ENCODE data around the gene FGD5.
A peak's percentile ranks its signal among the peaks of the same experiment; 100 is the strongest.

Gene FGD5

DNA sequence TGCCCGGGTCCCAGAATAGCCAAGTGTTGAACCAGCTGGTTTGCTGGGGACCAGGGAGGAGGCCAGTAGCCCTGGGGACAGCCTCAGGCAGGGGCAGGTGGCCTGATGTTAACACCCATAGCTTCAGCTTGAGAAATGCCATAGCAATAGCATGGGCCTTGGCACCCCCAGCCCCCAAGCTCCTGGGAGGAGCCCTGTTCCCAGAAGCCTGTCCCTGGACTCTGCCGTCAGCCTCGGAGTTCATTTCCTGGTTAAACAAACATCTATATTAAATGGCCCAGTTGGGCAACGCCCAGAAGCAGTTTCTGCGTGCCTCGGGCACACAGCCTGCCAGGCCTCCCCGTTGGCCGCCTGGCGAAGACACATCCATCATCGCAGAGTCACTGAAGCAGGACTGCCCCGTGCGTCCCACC lies 58.2 kb downstream of the FGD5 start:
- Histone ChIP-seq H3K27ac (ENCODE audit: insufficient read depth in 1 of 2, low read depth in 1 of 2, low read length in 2 of 2, poor library complexity in 1 of 2, severe bottlenecking in 2 of 2) (no peak overlapping the region), H3K4me3 (ENCODE audit: control insufficient read depth in 1 of 7, extremely low read depth in 1 of 7, insufficient read depth in 4 of 7, low read depth in 2 of 7, low read length in 6 of 7) (no peak overlapping the region), H3K36me3 (ENCODE audit: control insufficient read depth in 4 of 4, insufficient read depth in 4 of 4, low read length in 3 of 4) (peaks cover 0 to 24% (median 6%) of the 10 kb centered on the region in 4 experiments), H3K27me3 (replicated peaks in 2 of 5; ENCODE audit: control insufficient read depth in 4 of 5, insufficient read depth in 5 of 5, low read length in 4 of 5) (no peaks in the 10 kb centered on the region), H3K9me3 (ENCODE audit: control extremely low read depth in 1 of 5, control insufficient read depth in 4 of 5, insufficient read depth in 2 of 5, low read depth in 1 of 5, low read length in 4 of 5) (no peaks in the 10 kb centered on the region), H3K4me1 (ENCODE audit: control extremely low read depth in 1 of 4, control insufficient read depth in 4 of 4, insufficient read depth in 4 of 4, low read length in 3 of 4) (peaks cover 7 to 26% (median 17%) of the 10 kb centered on the region in 4 experiments)
- ChIA-PET POLR2A (no interaction called here), CTCF (no interaction called here)
- no peak for DNase-seq
- WGBS (ENCODE audit: insufficient coverage), result 92% methylated on average over 10 of the region's 12 CpGs

DNA sequence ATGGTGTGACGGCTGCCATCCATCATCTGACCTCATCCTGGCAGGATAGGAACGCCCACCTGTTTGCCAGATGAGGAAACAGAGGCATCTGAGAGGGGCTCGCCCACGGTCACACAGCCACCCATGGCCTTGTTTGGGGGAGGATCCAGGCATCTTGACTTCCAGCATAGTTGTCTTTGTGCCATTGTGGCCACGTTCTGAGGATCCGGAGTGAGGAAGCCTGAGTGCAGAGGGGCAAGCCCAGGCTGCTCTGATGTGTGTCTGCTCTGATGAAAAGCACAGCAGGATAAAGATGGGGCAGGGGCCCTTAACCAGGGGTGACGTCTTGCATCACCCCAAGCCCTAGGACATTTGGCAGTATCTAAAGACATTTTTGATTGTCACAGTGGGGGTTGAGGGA lies 58.7 kb downstream of the FGD5 start:
- no peaks in the 10 kb centered on the region for H3K27me3 ChIP-seq (replicated peaks in 2 of 5; ENCODE audit: control insufficient read depth in 4 of 5, insufficient read depth in 5 of 5, low read length in 4 of 5)
- H3K4me1 ChIP-seq (ENCODE audit: control extremely low read depth in 1 of 4, control insufficient read depth in 4 of 4, insufficient read depth in 4 of 4, low read length in 3 of 4), result peaks cover 7 to 30% (median 19%) of the 10 kb centered on the region in 4 experiments
- no peak overlapping the region for H3K27ac ChIP-seq (ENCODE audit: insufficient read depth in 1 of 2, low read depth in 1 of 2, low read length in 2 of 2, poor library complexity in 1 of 2, severe bottlenecking in 2 of 2)
- WGBS (ENCODE audit: insufficient coverage), result 93% methylated on average over 7 of the region's 7 CpGs
- ChIA-PET CTCF (no interaction called here), POLR2A (interaction anchor here (0.7 kb wide), 1 partner anchor 315 kb away, joined by 3 read pairs; no protein-coding TSS in a partner anchor)
- H3K36me3 ChIP-seq (ENCODE audit: control insufficient read depth in 4 of 4, insufficient read depth in 4 of 4, low read length in 3 of 4), result peaks cover 0 to 23% (median 6%) of the 10 kb centered on the region in 4 experiments
- no peak overlapping the region for H3K4me3 ChIP-seq (ENCODE audit: control insufficient read depth in 1 of 7, extremely low read depth in 1 of 7, insufficient read depth in 4 of 7, low read depth in 2 of 7, low read length in 6 of 7)
- no peak for DNase-seq
- H3K9me3 ChIP-seq (ENCODE audit: control extremely low read depth in 1 of 5, control insufficient read depth in 4 of 5, insufficient read depth in 2 of 5, low read depth in 1 of 5, low read length in 4 of 5), result no peaks in the 10 kb centered on the region

DNA sequence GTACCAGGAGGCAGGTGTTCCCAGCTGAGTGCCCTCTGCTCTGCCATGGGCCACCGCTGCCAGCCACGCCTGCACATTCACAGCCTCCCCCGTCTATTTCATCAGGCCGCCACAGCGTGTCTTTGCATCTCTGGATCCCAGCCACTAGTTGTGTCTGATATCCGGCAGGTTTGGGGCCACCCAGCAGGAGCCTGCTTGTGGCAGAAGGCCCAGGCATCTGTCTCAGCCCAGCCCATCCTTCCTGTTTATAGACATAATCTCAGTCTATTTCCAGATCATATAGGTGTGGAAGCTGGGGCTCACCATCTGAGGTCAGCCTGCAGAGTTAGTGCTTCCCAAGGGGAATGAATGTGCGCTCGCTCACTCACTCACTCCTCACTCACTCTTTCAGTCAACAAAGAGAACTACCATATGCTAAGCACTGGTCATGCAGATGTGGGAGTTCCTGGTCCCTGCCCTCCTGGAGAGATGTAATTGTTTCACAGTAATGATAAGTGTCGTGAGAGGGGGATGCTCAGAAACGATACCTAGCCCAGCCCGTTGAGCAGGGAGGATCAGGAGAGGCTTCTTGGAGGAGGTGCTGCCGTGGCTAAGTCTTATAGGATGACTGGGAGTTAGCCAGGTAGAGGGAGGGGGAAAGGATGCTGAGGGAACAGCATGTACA lies 60.6 kb downstream of the FGD5 start:
- WGBS (ENCODE audit: insufficient coverage), result 99% methylated on average over 6 of the region's 12 CpGs
- H3K4me3 ChIP-seq (ENCODE audit: control insufficient read depth in 1 of 7, extremely low read depth in 1 of 7, insufficient read depth in 4 of 7, low read depth in 2 of 7, low read length in 6 of 7), result no peak overlapping the region
- no peaks in the 10 kb centered on the region for H3K9me3 ChIP-seq (ENCODE audit: control extremely low read depth in 1 of 5, control insufficient read depth in 4 of 5, insufficient read depth in 2 of 5, low read depth in 1 of 5, low read length in 4 of 5)
- H3K27me3 ChIP-seq (replicated peaks in 2 of 5; ENCODE audit: control insufficient read depth in 4 of 5, insufficient read depth in 5 of 5, low read length in 4 of 5), result no peaks in the 10 kb centered on the region
- DNase-seq, result peak in 2 of 3 donors; percentile 11 to 14
- ChIA-PET CTCF (no interaction called here), POLR2A (no interaction called here)
- H3K4me1 ChIP-seq (ENCODE audit: control extremely low read depth in 1 of 4, control insufficient read depth in 4 of 4, insufficient read depth in 4 of 4, low read length in 3 of 4), result peaks cover 7 to 35% (median 25%) of the 10 kb centered on the region in 4 experiments
- H3K27ac ChIP-seq (ENCODE audit: insufficient read depth in 1 of 2, low read depth in 1 of 2, low read length in 2 of 2, poor library complexity in 1 of 2, severe bottlenecking in 2 of 2), result no peak overlapping the region
- peaks cover 4 to 36% (median 10%) of the 10 kb centered on the region in 4 experiments for H3K36me3 ChIP-seq (ENCODE audit: control insufficient read depth in 4 of 4, insufficient read depth in 4 of 4, low read length in 3 of 4)

DNA sequence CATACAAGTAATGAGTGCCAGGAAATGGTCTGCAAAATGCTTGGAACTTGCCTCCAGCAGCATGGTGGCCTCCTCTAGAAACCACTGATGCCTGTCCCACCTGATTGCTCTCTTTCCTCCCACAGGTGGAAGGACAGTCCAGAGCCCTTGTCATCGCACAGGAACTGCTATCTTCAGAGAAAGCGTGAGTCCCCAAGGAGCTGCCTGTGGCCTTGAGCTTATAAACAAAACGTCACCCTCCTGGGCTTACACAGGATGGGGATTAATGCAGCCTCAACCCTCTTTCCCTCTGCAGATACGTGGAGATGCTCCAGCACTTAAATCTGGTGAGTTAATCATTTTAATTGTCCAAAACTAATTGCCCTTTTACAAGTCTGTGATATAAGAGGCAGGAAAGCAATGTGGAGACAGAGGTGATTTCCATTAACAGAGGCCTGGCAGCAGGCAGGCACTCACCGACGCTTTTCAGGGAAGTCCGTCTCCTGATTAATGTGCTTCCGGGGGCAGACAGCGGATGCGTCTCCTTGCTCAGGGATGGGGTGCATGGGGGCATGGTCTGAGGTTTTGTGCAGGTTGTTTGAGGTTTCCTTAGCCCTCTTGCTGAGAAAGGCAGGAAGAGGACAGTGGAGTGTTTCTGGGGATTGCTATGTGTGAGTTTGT lies 61.8 kb downstream of the FGD5 start:
- Histone ChIP-seq H3K27me3 (replicated peaks in 2 of 5; ENCODE audit: control insufficient read depth in 4 of 5, insufficient read depth in 5 of 5, low read length in 4 of 5) (no peaks in the 10 kb centered on the region), H3K36me3 (ENCODE audit: control insufficient read depth in 4 of 4, insufficient read depth in 4 of 4, low read length in 3 of 4) (peaks cover 5 to 41% (median 8%) of the 10 kb centered on the region in 4 experiments), H3K9me3 (ENCODE audit: control extremely low read depth in 1 of 5, control insufficient read depth in 4 of 5, insufficient read depth in 2 of 5, low read depth in 1 of 5, low read length in 4 of 5) (no peaks in the 10 kb centered on the region), H3K4me1 (ENCODE audit: control extremely low read depth in 1 of 4, control insufficient read depth in 4 of 4, insufficient read depth in 4 of 4, low read length in 3 of 4) (peaks cover 7 to 35% (median 25%) of the 10 kb centered on the region in 4 experiments), H3K27ac (ENCODE audit: insufficient read depth in 1 of 2, low read depth in 1 of 2, low read length in 2 of 2, poor library complexity in 1 of 2, severe bottlenecking in 2 of 2) (peak overlapping the region in 1 of 2 experiments; percentile 30), H3K4me3 (ENCODE audit: control insufficient read depth in 1 of 7, extremely low read depth in 1 of 7, insufficient read depth in 4 of 7, low read depth in 2 of 7, low read length in 6 of 7) (peak overlapping the region in 1 of 7 experiments; percentile 21)
- 23% methylated on average over 9 of the region's 10 CpGs for WGBS (ENCODE audit: insufficient coverage)
- POLR2A ChIA-PET, result no interaction called here
- CTCF ChIA-PET, result interaction anchor here (1.2 to 2.6 kb wide), 4 partner anchors 9 to 28 kb away, joined by 3 to 9 read pairs (median 6); no protein-coding TSS in a partner anchor
- peak in 2 of 3 donors; percentile 35 to 37 for DNase-seq

DNA sequence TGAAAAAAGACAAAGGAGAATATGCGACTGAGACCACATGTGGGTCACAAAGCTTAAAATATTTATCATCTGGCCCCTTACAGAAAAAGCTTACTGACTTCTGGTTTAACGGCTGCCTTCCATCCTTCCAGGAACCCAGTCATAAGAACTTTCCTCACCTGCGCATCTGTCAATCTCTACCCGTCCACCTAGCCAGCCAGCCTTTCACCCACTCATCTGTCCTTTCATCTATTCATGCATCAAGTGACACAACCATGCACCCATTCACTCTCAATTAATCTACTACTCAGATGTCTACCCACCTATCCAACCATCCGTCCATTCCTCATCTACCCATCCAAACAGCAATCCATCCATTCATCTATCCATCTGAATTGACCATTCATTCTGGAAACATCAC lies 64.5 kb downstream of the FGD5 start:
- no peak for DNase-seq
- WGBS (ENCODE audit: insufficient coverage), result 100% methylated on average over 5 of the region's 5 CpGs
- Histone ChIP-seq H3K4me1 (ENCODE audit: control extremely low read depth in 1 of 4, control insufficient read depth in 4 of 4, insufficient read depth in 4 of 4, low read length in 3 of 4) (peaks cover 7 to 35% (median 25%) of the 10 kb centered on the region in 4 experiments), H3K36me3 (ENCODE audit: control insufficient read depth in 4 of 4, insufficient read depth in 4 of 4, low read length in 3 of 4) (peaks cover 5 to 35% (median 8%) of the 10 kb centered on the region in 4 experiments), H3K27me3 (replicated peaks in 2 of 5; ENCODE audit: control insufficient read depth in 4 of 5, insufficient read depth in 5 of 5, low read length in 4 of 5) (no peaks in the 10 kb centered on the region), H3K27ac (ENCODE audit: insufficient read depth in 1 of 2, low read depth in 1 of 2, low read length in 2 of 2, poor library complexity in 1 of 2, severe bottlenecking in 2 of 2) (no peak overlapping the region), H3K4me3 (ENCODE audit: control insufficient read depth in 1 of 7, extremely low read depth in 1 of 7, insufficient read depth in 4 of 7, low read depth in 2 of 7, low read length in 6 of 7) (no peak overlapping the region), H3K9me3 (ENCODE audit: control extremely low read depth in 1 of 5, control insufficient read depth in 4 of 5, insufficient read depth in 2 of 5, low read depth in 1 of 5, low read length in 4 of 5) (no peaks in the 10 kb centered on the region)
- POLR2A ChIA-PET, result no interaction called here
- CTCF ChIA-PET, result interaction anchor here (1.0 to 2.0 kb wide), 4 partner anchors 13 to 92 kb away, joined by 3 to 6 read pairs (median 4); no protein-coding TSS in a partner anchor

DNA sequence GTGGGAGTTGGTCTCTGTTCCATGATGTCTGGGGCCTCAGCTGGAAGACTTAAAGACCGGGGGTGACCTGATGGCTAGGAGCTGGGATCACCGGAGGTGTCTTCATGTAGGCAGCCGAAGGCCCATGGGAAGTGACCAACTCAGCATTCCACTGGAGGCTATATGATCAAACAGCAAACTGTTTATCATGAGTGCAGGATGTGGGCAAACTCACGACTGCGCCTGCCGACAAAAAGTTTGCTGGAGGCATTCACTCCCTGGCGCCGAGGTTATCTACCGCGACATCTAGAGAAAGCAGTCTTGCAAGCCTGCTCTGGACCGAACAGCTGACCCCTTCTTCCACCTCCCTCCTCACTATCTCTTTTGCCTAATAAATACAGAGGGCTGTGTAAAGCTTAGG lies 65.9 kb downstream of the FGD5 start:
- H3K9me3 ChIP-seq (ENCODE audit: control extremely low read depth in 1 of 5, control insufficient read depth in 4 of 5, insufficient read depth in 2 of 5, low read depth in 1 of 5, low read length in 4 of 5), result no peaks in the 10 kb centered on the region
- DNase-seq, result peak in 1 of 3 donors; percentile 7
- ChIA-PET CTCF (no interaction called here), POLR2A (no interaction called here)
- H3K36me3 ChIP-seq (ENCODE audit: control insufficient read depth in 4 of 4, insufficient read depth in 4 of 4, low read length in 3 of 4), result peaks cover 5 to 35% (median 8%) of the 10 kb centered on the region in 4 experiments
- WGBS (ENCODE audit: insufficient coverage), result 92% methylated on average over 11 of the region's 11 CpGs
- H3K4me1 ChIP-seq (ENCODE audit: control extremely low read depth in 1 of 4, control insufficient read depth in 4 of 4, insufficient read depth in 4 of 4, low read length in 3 of 4), result peaks cover 7 to 31% (median 25%) of the 10 kb centered on the region in 4 experiments
- H3K27ac ChIP-seq (ENCODE audit: insufficient read depth in 1 of 2, low read depth in 1 of 2, low read length in 2 of 2, poor library complexity in 1 of 2, severe bottlenecking in 2 of 2), result no peak overlapping the region
- H3K4me3 ChIP-seq (ENCODE audit: control insufficient read depth in 1 of 7, extremely low read depth in 1 of 7, insufficient read depth in 4 of 7, low read depth in 2 of 7, low read length in 6 of 7), result no peak overlapping the region
- H3K27me3 ChIP-seq (replicated peaks in 2 of 5; ENCODE audit: control insufficient read depth in 4 of 5, insufficient read depth in 5 of 5, low read length in 4 of 5), result no peaks in the 10 kb centered on the region

DNA sequence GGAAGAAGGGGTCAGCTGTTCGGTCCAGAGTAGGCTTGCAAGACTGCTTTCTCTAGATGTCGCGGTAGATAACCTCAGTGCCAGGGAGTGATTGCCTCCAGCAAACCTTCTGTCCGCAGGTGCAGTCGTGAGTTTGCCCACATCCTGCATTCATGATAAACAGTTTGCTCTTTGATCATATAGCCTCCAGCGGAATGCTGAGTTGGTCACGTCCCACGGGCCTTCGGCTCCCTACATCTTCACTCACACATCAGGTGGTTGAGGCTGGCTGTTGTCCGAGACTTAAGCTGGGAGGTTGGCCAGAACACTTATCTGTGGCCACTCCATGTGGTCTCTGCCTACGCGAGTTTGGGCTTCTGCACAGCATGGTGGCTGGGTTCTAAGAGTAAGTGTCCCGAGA lies 66.5 kb downstream of the FGD5 start:
- H3K27ac ChIP-seq (ENCODE audit: insufficient read depth in 1 of 2, low read depth in 1 of 2, low read length in 2 of 2, poor library complexity in 1 of 2, severe bottlenecking in 2 of 2), result no peak overlapping the region
- WGBS (ENCODE audit: insufficient coverage), result 98% methylated on average over 11 of the region's 13 CpGs
- peaks cover 5 to 37% (median 11%) of the 10 kb centered on the region in 4 experiments for H3K36me3 ChIP-seq (ENCODE audit: control insufficient read depth in 4 of 4, insufficient read depth in 4 of 4, low read length in 3 of 4)

More for the DNA sequence above, 66.5 kb downstream of the FGD5 start:
- Histone ChIP-seq H3K4me1 (ENCODE audit: control extremely low read depth in 1 of 4, control insufficient read depth in 4 of 4, insufficient read depth in 4 of 4, low read length in 3 of 4) (peaks cover 7 to 29% (median 24%) of the 10 kb centered on the region in 4 experiments), H3K4me3 (ENCODE audit: control insufficient read depth in 1 of 7, extremely low read depth in 1 of 7, insufficient read depth in 4 of 7, low read depth in 2 of 7, low read length in 6 of 7) (no peak overlapping the region), H3K9me3 (ENCODE audit: control extremely low read depth in 1 of 5, control insufficient read depth in 4 of 5, insufficient read depth in 2 of 5, low read depth in 1 of 5, low read length in 4 of 5) (no peaks in the 10 kb centered on the region), H3K27me3 (replicated peaks in 2 of 5; ENCODE audit: control insufficient read depth in 4 of 5, insufficient read depth in 5 of 5, low read length in 4 of 5) (no peaks in the 10 kb centered on the region)
- ChIA-PET POLR2A (no interaction called here), CTCF (no interaction called here)
- no peak for DNase-seq

All from common myeloid progenitor, CD34-positive (primary cell).